Measurements from ENCODE around the gene POGZ. TPM values are rescaled to one million over a fixed set of nuclear protein-coding genes. Genes with fewer than 3 reads are reported as not detected.
A peak's percentile ranks its signal among the peaks of the same experiment; 100 is the strongest.

The POGZ gene
- total and polyA plus RNA-seq, 2 of the 13 experiments (the other 11 are each of a cell fraction or from before 2014, with no cell fraction given), result 15.3 to 45.6 TPM

DNA sequence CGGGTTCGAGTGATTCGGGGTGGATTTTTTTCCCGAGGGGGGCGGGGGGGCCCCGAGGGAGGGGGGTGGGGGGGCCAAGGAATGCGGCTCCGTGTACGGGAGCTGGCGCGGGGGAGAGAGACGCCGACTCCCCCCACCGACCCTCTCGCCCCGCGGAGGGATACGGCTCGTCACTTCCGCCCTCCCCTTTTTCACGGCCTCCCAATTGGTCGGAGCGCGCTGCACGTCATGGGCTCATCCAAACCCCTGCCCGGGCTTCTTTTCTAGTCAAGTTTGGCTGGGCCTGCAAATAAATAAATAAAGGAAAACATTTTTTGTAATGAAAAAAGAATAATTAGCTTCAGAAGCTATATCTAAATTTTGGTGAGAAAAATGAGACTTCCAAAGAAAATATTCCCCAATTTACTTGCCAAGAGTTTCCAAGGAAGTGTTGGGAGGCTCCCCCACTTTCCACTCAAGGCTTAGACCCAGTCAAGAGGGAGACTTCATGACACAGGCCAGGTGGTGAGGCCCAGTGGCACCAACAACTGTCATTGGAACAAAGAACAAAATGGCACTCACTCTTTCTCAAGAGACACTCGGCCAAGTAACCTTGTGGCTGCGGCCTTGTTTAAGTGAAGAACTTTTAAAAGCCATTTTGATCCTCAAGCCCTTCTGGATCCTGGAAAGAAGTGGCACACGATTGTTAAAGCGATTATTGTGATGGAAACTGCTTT is at the start of gene POGZ (continued):
- TF ChIP-seq GABPB1 (CRISPR knock-in tag; IDR thresholded peaks at IDR 0.05) (peak; percentile 95), HDAC2 (CRISPR knock-in tag; IDR thresholded peaks at IDR 0.05) (no peak), ZFP36L1 (CRISPR knock-in tag; IDR thresholded peaks at IDR 0.05) (no peak), ZBTB20 (CRISPR knock-in tag; IDR thresholded peaks at IDR 0.05; ENCODE audit: borderline replicate concordance, low read depth) (no peak), IRF2 (CRISPR knock-in tag; IDR thresholded peaks at IDR 0.05) (0 out of 2 replicates have a peak, but pooled peaks have one; percentile 61), ZNF331 (CRISPR knock-in tag; IDR thresholded peaks at IDR 0.05) (no peak), ZNF552 (CRISPR knock-in tag; IDR thresholded peaks at IDR 0.05; ENCODE audit: borderline replicate concordance) (no peak), ZNF383 (CRISPR knock-in tag; IDR thresholded peaks at IDR 0.05; ENCODE audit: borderline replicate concordance) (no peak), ZNF12 (CRISPR knock-in tag; IDR thresholded peaks at IDR 0.05) (no peak), TBL1XR1 (IDR thresholded peaks at IDR 0.05; ENCODE audit: borderline replicate concordance, low read length, partially characterized antibody) (no peak), REL (CRISPR knock-in tag; conservative IDR thresholded peaks at IDR 0.05) (no peak), ZNF282 (IDR thresholded peaks at IDR 0.05; ENCODE audit: partially characterized antibody) (no peak), JUNB (CRISPR knock-in tag; IDR thresholded peaks at IDR 0.05; ENCODE audit: borderline replicate concordance) (no peak), CCAR2 (optimal IDR thresholded peaks at IDR 0.05; ENCODE audit: low read depth, low read length) (no peak), RCOR2 (CRISPR knock-in tag; IDR thresholded peaks at IDR 0.05) (no peak), SMAD9 (CRISPR knock-in tag; IDR thresholded peaks at IDR 0.05) (no peak)
- TF ChIP-seq, protein P1, sequence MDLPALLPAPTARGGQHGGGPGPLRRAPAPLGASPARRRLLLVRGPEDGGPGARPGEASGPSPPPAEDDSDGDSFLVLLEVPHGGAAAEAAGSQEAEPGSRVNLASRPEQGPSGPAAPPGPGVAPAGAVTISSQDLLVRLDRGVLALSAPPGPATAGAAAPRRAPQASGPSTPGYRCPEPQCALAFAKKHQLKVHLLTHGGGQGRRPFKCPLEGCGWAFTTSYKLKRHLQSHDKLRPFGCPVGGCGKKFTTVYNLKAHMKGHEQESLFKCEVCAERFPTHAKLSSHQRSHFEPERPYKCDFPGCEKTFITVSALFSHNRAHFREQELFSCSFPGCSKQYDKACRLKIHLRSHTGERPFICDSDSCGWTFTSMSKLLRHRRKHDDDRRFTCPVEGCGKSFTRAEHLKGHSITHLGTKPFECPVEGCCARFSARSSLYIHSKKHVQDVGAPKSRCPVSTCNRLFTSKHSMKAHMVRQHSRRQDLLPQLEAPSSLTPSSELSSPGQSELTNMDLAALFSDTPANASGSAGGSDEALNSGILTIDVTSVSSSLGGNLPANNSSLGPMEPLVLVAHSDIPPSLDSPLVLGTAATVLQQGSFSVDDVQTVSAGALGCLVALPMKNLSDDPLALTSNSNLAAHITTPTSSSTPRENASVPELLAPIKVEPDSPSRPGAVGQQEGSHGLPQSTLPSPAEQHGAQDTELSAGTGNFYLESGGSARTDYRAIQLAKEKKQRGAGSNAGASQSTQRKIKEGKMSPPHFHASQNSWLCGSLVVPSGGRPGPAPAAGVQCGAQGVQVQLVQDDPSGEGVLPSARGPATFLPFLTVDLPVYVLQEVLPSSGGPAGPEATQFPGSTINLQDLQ (CRISPR knock-in tag; IDR thresholded peaks at IDR 0.05), result no peak
- TF ChIP-seq, protein P2, sequence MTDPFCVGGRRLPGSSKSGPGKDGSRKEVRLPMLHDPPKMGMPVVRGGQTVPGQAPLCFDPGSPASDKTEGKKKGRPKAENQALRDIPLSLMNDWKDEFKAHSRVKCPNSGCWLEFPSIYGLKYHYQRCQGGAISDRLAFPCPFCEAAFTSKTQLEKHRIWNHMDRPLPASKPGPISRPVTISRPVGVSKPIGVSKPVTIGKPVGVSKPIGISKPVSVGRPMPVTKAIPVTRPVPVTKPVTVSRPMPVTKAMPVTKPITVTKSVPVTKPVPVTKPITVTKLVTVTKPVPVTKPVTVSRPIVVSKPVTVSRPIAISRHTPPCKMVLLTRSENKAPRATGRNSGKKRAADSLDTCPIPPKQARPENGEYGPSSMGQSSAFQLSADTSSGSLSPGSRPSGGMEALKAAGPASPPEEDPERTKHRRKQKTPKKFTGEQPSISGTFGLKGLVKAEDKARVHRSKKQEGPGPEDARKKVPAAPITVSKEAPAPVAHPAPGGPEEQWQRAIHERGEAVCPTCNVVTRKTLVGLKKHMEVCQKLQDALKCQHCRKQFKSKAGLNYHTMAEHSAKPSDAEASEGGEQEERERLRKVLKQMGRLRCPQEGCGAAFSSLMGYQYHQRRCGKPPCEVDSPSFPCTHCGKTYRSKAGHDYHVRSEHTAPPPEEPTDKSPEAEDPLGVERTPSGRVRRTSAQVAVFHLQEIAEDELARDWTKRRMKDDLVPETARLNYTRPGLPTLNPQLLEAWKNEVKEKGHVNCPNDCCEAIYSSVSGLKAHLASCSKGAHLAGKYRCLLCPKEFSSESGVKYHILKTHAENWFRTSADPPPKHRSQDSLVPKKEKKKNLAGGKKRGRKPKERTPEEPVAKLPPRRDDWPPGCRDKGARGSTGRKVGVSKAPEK (CRISPR knock-in tag; IDR thresholded peaks at IDR 0.05; ENCODE audit: borderline replicate concordance), result no peak
- TF ChIP-seq, protein P3, sequence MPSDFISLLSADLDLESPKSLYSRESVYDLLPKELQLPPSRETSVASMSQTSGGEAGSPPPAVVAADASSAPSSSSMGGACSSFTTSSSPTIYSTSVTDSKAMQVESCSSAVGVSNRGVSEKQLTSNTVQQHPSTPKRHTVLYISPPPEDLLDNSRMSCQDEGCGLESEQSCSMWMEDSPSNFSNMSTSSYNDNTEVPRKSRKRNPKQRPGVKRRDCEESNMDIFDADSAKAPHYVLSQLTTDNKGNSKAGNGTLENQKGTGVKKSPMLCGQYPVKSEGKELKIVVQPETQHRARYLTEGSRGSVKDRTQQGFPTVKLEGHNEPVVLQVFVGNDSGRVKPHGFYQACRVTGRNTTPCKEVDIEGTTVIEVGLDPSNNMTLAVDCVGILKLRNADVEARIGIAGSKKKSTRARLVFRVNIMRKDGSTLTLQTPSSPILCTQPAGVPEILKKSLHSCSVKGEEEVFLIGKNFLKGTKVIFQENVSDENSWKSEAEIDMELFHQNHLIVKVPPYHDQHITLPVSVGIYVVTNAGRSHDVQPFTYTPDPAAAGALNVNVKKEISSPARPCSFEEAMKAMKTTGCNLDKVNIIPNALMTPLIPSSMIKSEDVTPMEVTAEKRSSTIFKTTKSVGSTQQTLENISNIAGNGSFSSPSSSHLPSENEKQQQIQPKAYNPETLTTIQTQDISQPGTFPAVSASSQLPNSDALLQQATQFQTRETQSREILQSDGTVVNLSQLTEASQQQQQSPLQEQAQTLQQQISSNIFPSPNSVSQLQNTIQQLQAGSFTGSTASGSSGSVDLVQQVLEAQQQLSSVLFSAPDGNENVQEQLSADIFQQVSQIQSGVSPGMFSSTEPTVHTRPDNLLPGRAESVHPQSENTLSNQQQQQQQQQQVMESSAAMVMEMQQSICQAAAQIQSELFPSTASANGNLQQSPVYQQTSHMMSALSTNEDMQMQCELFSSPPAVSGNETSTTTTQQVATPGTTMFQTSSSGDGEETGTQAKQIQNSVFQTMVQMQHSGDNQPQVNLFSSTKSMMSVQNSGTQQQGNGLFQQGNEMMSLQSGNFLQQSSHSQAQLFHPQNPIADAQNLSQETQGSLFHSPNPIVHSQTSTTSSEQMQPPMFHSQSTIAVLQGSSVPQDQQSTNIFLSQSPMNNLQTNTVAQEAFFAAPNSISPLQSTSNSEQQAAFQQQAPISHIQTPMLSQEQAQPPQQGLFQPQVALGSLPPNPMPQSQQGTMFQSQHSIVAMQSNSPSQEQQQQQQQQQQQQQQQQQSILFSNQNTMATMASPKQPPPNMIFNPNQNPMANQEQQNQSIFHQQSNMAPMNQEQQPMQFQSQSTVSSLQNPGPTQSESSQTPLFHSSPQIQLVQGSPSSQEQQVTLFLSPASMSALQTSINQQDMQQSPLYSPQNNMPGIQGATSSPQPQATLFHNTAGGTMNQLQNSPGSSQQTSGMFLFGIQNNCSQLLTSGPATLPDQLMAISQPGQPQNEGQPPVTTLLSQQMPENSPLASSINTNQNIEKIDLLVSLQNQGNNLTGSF (CRISPR knock-in tag; IDR thresholded peaks at IDR 0.05), result no peak

Measured in HepG2 (cell line).